SK-N-SH (cell line): ENCODE measurements around the gene TUT1. TPM values are rescaled to one million over a fixed set of nuclear protein-coding genes. Genes with fewer than 3 reads are reported as not detected.

Experiments used
- CTCF ChIA-PET: fragments of 300-600, 350-600 bp; formaldehyde crosslinking; extraction: SDS; loops from one replicate; lab custom pipeline; 2021; lab: Yijun Ruan, JAX
- POLR2A ChIA-PET: fragments of 350-600 bp; sonication (Branson Sonifier 250); formaldehyde crosslinking; extraction: SDS; loops from one replicate; lab custom pipeline; 2020; ENCODE audit warnings: antibody characterized with exemption, inconsistent platforms; lab: Yijun Ruan, JAX
- DNase-seq: peaks from one replicate; pipeline ENCODE4 v3.0.0; 2012
- H2AFZ ChIP-seq: fragments of 200-600 bp; sonication (generic); 2 replicates; pipeline ENCODE4 v1.8.1; 2016; ENCODE audit warnings: antibody characterized with exemption, mild to moderate bottlenecking, low read depth
- H3F3A ChIP-seq: fragments of 200-600 bp; sonication (generic); replicated peaks from 2 replicates; pipeline ENCODE3; 2016; ENCODE audit warnings: antibody characterized with exemption, mild to moderate bottlenecking; ENCODE audit not compliant: insufficient read depth
- H3K27ac ChIP-seq, 2 experiments: fragments of 200-500 bp in 1 of 2; fragments of 200-600 bp in 1 of 2; sonication (Bioruptor generic) in 1 of 2; sonication (generic), shearing (Covaris generic) in 1 of 2; 2 replicates each; pipeline versions ENCODE4 v1.5.1 to v1.6.1; 2014 to 2016; ENCODE audit warnings: low read depth in 2 of 2, inconsistent platforms in 1 of 2, low read length in 1 of 2, mild to moderate bottlenecking in 1 of 2, mixed read lengths in 1 of 2
- H3K27me3 ChIP-seq: fragments of 200-600 bp; sonication (generic), shearing (Covaris generic); 2 replicates; pipeline ENCODE4 v1.6.1; 2016; ENCODE audit warnings: mixed run types; ENCODE audit not compliant: insufficient read depth
- H3K36me3 ChIP-seq, 2 experiments: fragments of 200-500 bp in 1 of 2; fragments of 200-600 bp in 1 of 2; sonication (Bioruptor generic) in 1 of 2; sonication (generic) in 1 of 2; replicated peaks in 1 of 2; 2 replicates each; pipeline versions ENCODE3 to v1.5.1; 2014 to 2016; ENCODE audit warnings: low read length in 1 of 2, mild to moderate bottlenecking in 1 of 2; ENCODE audit not compliant: insufficient read depth in 2 of 2, control insufficient read depth in 1 of 2
- H3K4me1 ChIP-seq, 2 experiments: fragments of 200-500 bp in 1 of 2; fragments of 200-600 bp in 1 of 2; sonication (Bioruptor generic) in 1 of 2; sonication (generic), shearing (Covaris generic) in 1 of 2; 2 replicates each; pipeline versions ENCODE4 v1.5.1 to v1.6.1; 2014 to 2016; ENCODE audit warnings: low read depth in 1 of 2, low read length in 1 of 2, mixed run types in 1 of 2; ENCODE audit not compliant: insufficient read depth in 2 of 2, control insufficient read depth in 1 of 2
- H3K4me2 ChIP-seq: fragments of 200-600 bp; sonication (generic), shearing (Covaris generic); 2 replicates; pipeline ENCODE4 v1.6.1; 2017; ENCODE audit warnings: mixed run types
- H3K4me3 ChIP-seq, 2 experiments: fragments of 200-500 bp in 1 of 2; fragments of 200-600 bp in 1 of 2; sonication (Bioruptor generic) in 1 of 2; sonication (generic), shearing (Covaris generic) in 1 of 2; 2 replicates each; pipeline versions ENCODE4 v1.5.1 to v1.8.1; 2014 to 2016; ENCODE audit warnings: low read depth in 2 of 2, inconsistent platforms in 1 of 2, low read length in 1 of 2, mild to moderate bottlenecking in 1 of 2, mixed read lengths in 1 of 2, moderate library complexity in 1 of 2
- H3K79me2 ChIP-seq: fragments of 200-600 bp; sonication (generic); 2 replicates; pipeline ENCODE4 v1.8.1; 2017; ENCODE audit warnings: mild to moderate bottlenecking; ENCODE audit not compliant: insufficient read depth
- H3K9ac ChIP-seq: fragments of 200-600 bp; sonication (generic); 2 replicates; pipeline ENCODE4 v1.6.1; 2017; ENCODE audit warnings: mixed run types
- H3K9me2 ChIP-seq: fragments of 200-600 bp; sonication (generic); 2 replicates; pipeline ENCODE4 v1.6.1; 2017; ENCODE audit warnings: mixed run types
- H3K9me3 ChIP-seq: fragments of 200-600 bp; sonication (generic); 2 replicates; pipeline ENCODE4 v1.6.1; 2017; ENCODE audit warnings: mixed run types, mild to moderate bottlenecking, moderate library complexity
- H4K20me1 ChIP-seq: fragments of 200-600 bp; sonication (generic); 2 replicates; pipeline ENCODE4 v1.6.1; 2017; ENCODE audit warnings: mild to moderate bottlenecking, mixed run types; ENCODE audit not compliant: insufficient read depth
- ELF1 ChIP-seq: IDR thresholded peaks from 2 replicates; pipeline ENCODE4 v1.4.0; 2012
- EP300 ChIP-seq, 2 experiments: IDR thresholded peaks; 2 replicates each; pipeline versions ENCODE4 v1.4.0 to v1.6.1; 2012; ENCODE audit warnings: borderline replicate concordance in 1 of 2, low read depth in 1 of 2, low read length in 1 of 2
- FOSL2 ChIP-seq: IDR thresholded peaks from 2 replicates; pipeline ENCODE4 v1.4.0; 2012; ENCODE audit warnings: low read depth, mild to moderate bottlenecking, moderate library complexity, borderline replicate concordance
- GATA2 ChIP-seq: sonication (generic); formaldehyde crosslinking; IDR thresholded peaks from 2 replicates; pipeline ENCODE4 v1.5.0; 2020; ENCODE audit warnings: mild to moderate bottlenecking, missing genetic modification reagents
- MEF2A ChIP-seq: IDR thresholded peaks from 2 replicates; pipeline ENCODE4 v1.4.0; 2012; ENCODE audit warnings: low read depth, borderline replicate concordance
- MXI1 ChIP-seq: IDR thresholded peaks from 2 replicates; pipeline ENCODE4 v1.6.1; 2012; ENCODE audit warnings: mild to moderate bottlenecking, low read depth, low read length, improper control_type of control experiment
- NFIC ChIP-seq: IDR thresholded peaks from 2 replicates; pipeline ENCODE4 v1.4.0; 2012; ENCODE audit warnings: borderline replicate concordance
- NRF1 ChIP-seq: IDR thresholded peaks from 2 replicates; pipeline ENCODE4 v1.6.1; 2012; ENCODE audit warnings: low read depth, mild to moderate bottlenecking, low read length
- RFX5 ChIP-seq: IDR thresholded peaks from 2 replicates; pipeline ENCODE4 v1.6.1; 2012; ENCODE audit warnings: mild to moderate bottlenecking, improper control_type of control experiment, low read length
- SMC3 ChIP-seq: IDR thresholded peaks from 2 replicates; pipeline ENCODE4 v1.6.1; 2012; ENCODE audit warnings: low read depth, low read length, improper control_type of control experiment
- TAF1 ChIP-seq: IDR thresholded peaks from 2 replicates; pipeline ENCODE4 v1.6.1; 2012; ENCODE audit warnings: low read depth, mild to moderate bottlenecking, low read length, moderate library complexity, borderline replicate concordance
- TCF12 ChIP-seq: IDR thresholded peaks from 2 replicates; pipeline ENCODE4 v1.4.0; 2012
- USF1 ChIP-seq: IDR thresholded peaks from 2 replicates; pipeline ENCODE4 v1.4.0; 2012; ENCODE audit warnings: low read depth, borderline replicate concordance
- YY1 ChIP-seq: IDR thresholded peaks from 2 replicates; pipeline ENCODE4 v1.4.0; 2012; ENCODE audit warnings: low read depth, mild to moderate bottlenecking
- WGBS: methylation state at CpG from one replicate; pipeline ENCODE4 v1.1.6; 2017; ENCODE audit warnings: low lambda C conversion rate; 5-methylcytosine and 5-hydroxymethylcytosine counted together
- polyA plus RNA-seq, 3 experiments: library from polyadenylated mRNA; depleted of rRNA; stranded (reverse); fragments of >200 nt; gene quantifications; 2 replicates each; pipeline ENCODE4 v1.2.3, GENCODE V29; 2012
- TF ChIP-seq, protein P1 (sequence below): fragments of 150-350 bp; IDR thresholded peaks from 2 replicates; pipeline ENCODE4 v1.6.1; 2017; ENCODE audit warnings: antibody characterized with exemption, low read length, low read depth, borderline replicate concordance
- TF ChIP-seq, protein P2 (sequence below): IDR thresholded peaks from 2 replicates; pipeline ENCODE4 v1.4.0; 2012; ENCODE audit warnings: low read depth, borderline replicate concordance
- TF ChIP-seq, protein P3 (sequence below): fragments of 200-600 bp; sonication (generic); IDR thresholded peaks from 2 replicates; pipeline ENCODE4 v1.6.1; 2017; ENCODE audit warnings: antibody characterized with exemption, mild to moderate bottlenecking, moderate library complexity

TUT1 gene
- polyA plus RNA-seq, 1 of the 3 experiments (the other 2 are of a cell fraction) = 27.3 TPM

DNA sequence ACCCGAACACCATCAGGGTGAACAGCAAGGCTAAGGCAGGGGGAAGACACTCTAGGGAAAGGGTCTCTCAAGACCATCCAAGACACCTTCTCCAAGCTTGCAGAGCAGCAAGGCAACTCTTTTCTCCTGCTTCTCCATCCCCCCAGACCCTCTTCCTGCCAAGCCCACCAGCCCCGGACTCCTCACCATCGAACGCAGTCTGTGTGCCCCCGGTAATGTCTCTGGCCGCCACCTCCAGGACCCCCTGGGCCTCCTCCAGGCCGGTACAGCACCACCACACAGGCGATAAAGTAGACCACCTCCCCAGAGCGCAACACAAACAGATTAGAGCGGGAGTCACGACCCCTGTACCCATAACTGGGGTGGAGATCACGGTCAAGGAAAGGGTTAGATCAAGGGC lies 17.5 kb upstream of the TUT1 start:
- no peaks in the 10 kb centered on the region for H4K20me1 ChIP-seq
- 96% methylated on average over 12 of the region's 12 CpGs for WGBS
- CTCF ChIA-PET = interaction anchor here (2.6 to 6.9 kb wide), 2 partner anchors 12 to 16 kb away, joined by 8 to 69 read pairs; partner anchors contain the start of genes B3GAT3 and TUT1
- H3K27ac ChIP-seq = no peak overlapping the region
- H3K36me3 ChIP-seq = peaks cover 21 to 27% of the 10 kb centered on the region in 2 experiments
- H3K4me3 ChIP-seq = no peak overlapping the region
- peaks cover 4 to 20% of the 10 kb centered on the region in 2 experiments; a peak in 2 of 4 replicates for H3K4me1 ChIP-seq
- DNase-seq = no peak
- no peak overlapping the region for H3K9ac ChIP-seq
- H3F3A ChIP-seq = peaks cover 21% of the 10 kb centered on the region
- no peak overlapping the region for H3K4me2 ChIP-seq
- POLR2A ChIA-PET = interaction anchor here (1.6 kb wide), 1 partner anchor 17 kb away, joined by 4 read pairs; the partner anchor contains the start of gene TUT1
- TF ChIP-seq, protein P1, sequence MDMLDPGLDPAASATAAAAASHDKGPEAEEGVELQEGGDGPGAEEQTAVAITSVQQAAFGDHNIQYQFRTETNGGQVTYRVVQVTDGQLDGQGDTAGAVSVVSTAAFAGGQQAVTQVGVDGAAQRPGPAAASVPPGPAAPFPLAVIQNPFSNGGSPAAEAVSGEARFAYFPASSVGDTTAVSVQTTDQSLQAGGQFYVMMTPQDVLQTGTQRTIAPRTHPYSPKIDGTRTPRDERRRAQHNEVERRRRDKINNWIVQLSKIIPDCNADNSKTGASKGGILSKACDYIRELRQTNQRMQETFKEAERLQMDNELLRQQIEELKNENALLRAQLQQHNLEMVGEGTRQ = no peak
- TF ChIP-seq USF1 = no peak
- no peak for TF ChIP-seq MXI1
- TF ChIP-seq EP300 (IDR thresholded peaks at IDR 0.05; ENCODE audit: borderline replicate concordance in 1 of 2, low read depth in 1 of 2, low read length in 1 of 2) = no peak
- no peak overlapping the region for H2AFZ ChIP-seq
- H3K27me3 ChIP-seq = no peaks in the 10 kb centered on the region
- H3K79me2 ChIP-seq = peaks cover 17% of the 10 kb centered on the region; the same call in 1 of the 2 replicates
- H3K9me3 ChIP-seq = no peaks in the 10 kb centered on the region
- no peaks in the 10 kb centered on the region for H3K9me2 ChIP-seq

- Histone ChIP-seq H3K27ac (no peak overlapping the region), H3F3A (peaks cover 18% of the 10 kb centered on the region), H3K9ac (no peak overlapping the region), H3K9me3 (no peaks in the 10 kb centered on the region), H3K4me1 (peaks cover 4 to 13% of the 10 kb centered on the region in 2 experiments; a peak in 2 of 4 replicates), H4K20me1 (no peaks in the 10 kb centered on the region), H3K4me2 (no peak overlapping the region), H3K4me3 (no peak overlapping the region), H2AFZ (no peak overlapping the region), H3K79me2 (peaks cover 17% of the 10 kb centered on the region; the same call in 1 of the 2 replicates), H3K36me3 (peaks cover 21 to 27% of the 10 kb centered on the region in 2 experiments), H3K27me3 (no peaks in the 10 kb centered on the region), H3K9me2 (no peaks in the 10 kb centered on the region)
- ChIA-PET POLR2A (no interaction called here), CTCF (interaction anchor here (0.9 to 6.9 kb wide), 4 partner anchors 13 to 179 kb away, joined by 4 to 69 read pairs (median 6); partner anchors contain the start of genes B3GAT3 and TUT1)
- no peak for DNase-seq
- no peak for TF ChIP-seq RFX5
- WGBS = 79% methylated on average over 4 of the region's 4 CpGs
These were observed 16.4 kb upstream of the TUT1 start for GRCh38 chr11:62607714-62608113.

DNA sequence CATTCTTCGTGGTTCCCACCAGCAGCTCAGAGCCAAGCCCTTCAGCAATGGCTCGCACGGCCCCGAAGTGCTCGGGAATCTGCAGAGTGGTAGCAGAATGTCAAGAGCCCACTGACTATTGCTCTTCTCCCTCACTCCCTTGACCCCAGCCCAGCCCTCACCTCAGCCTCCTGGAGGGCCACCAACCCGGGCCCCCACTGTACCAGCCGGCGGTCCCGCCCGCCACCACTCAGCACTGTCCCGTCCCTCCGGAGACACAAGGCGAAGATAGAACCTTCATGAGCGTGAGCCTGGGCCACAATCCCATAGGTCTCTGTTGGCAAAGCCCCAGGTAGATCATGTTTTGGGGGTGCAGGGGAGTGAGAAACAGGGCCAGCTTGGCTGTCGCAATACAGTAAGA lies 14.6 kb upstream of the TUT1 start:
- Histone ChIP-seq H3K9ac (no peak overlapping the region), H4K20me1 (no peaks in the 10 kb centered on the region), H3K79me2 (peaks cover 16% of the 10 kb centered on the region), H3K4me1 (peaks cover 0 to 9% of the 10 kb centered on the region in 2 experiments; a peak in 2 of 4 replicates), H3K9me2 (no peaks in the 10 kb centered on the region), H3K27me3 (no peaks in the 10 kb centered on the region), H3K4me2 (no peak overlapping the region), H2AFZ (no peak overlapping the region), H3F3A (peaks cover 6% of the 10 kb centered on the region), H3K9me3 (no peaks in the 10 kb centered on the region), H3K27ac (no peak overlapping the region), H3K36me3 (peaks cover 21 to 27% of the 10 kb centered on the region in 2 experiments), H3K4me3 (no peak overlapping the region)
- DNase-seq = no peak
- CTCF ChIA-PET = no interaction called here
- POLR2A ChIA-PET = interaction anchor here (0.7 to 1.5 kb wide), 2 partner anchors 15 to 124 kb away, joined by 3 to 5 read pairs; no protein-coding TSS in a partner anchor
- 96% methylated on average over 5 of the region's 15 CpGs for WGBS
- no peak for TF ChIP-seq NFIC
- no peak for TF ChIP-seq SMC3
- TF ChIP-seq FOSL2 = no peak
- no peak for TF ChIP-seq MEF2A
- no peak for TF ChIP-seq TAF1
- TF ChIP-seq, protein P2, sequence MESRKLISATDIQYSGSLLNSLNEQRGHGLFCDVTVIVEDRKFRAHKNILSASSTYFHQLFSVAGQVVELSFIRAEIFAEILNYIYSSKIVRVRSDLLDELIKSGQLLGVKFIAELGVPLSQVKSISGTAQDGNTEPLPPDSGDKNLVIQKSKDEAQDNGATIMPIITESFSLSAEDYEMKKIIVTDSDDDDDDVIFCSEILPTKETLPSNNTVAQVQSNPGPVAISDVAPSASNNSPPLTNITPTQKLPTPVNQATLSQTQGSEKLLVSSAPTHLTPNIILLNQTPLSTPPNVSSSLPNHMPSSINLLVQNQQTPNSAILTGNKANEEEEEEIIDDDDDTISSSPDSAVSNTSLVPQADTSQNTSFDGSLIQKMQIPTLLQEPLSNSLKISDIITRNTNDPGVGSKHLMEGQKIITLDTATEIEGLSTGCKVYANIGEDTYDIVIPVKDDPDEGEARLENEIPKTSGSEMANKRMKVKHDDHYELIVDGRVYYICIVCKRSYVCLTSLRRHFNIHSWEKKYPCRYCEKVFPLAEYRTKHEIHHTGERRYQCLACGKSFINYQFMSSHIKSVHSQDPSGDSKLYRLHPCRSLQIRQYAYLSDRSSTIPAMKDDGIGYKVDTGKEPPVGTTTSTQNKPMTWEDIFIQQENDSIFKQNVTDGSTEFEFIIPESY = no peak
- no peak for TF ChIP-seq NRF1
- TF ChIP-seq ELF1 = no peak
- no peak for TF ChIP-seq TCF12
- TF ChIP-seq, protein P3, sequence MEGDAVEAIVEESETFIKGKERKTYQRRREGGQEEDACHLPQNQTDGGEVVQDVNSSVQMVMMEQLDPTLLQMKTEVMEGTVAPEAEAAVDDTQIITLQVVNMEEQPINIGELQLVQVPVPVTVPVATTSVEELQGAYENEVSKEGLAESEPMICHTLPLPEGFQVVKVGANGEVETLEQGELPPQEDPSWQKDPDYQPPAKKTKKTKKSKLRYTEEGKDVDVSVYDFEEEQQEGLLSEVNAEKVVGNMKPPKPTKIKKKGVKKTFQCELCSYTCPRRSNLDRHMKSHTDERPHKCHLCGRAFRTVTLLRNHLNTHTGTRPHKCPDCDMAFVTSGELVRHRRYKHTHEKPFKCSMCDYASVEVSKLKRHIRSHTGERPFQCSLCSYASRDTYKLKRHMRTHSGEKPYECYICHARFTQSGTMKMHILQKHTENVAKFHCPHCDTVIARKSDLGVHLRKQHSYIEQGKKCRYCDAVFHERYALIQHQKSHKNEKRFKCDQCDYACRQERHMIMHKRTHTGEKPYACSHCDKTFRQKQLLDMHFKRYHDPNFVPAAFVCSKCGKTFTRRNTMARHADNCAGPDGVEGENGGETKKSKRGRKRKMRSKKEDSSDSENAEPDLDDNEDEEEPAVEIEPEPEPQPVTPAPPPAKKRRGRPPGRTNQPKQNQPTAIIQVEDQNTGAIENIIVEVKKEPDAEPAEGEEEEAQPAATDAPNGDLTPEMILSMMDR = no peak
- no peak for TF ChIP-seq YY1
- no peak for TF ChIP-seq GATA2 (CRISPR knock-in tag)
